ENCODE measurements around the gene XRCC6.

- TF ChIP-seq KAT8 (CRISPR knock-in tag; IDR thresholded peaks at IDR 0.05): peak; percentile 95
- no peak for TF ChIP-seq ATF3 (CRISPR knock-in tag; IDR thresholded peaks at IDR 0.05)
- TF ChIP-seq DPF2 (CRISPR knock-in tag; IDR thresholded peaks at IDR 0.05; ENCODE audit: borderline replicate concordance, low read depth): no peak
Measured at GRCh38 chr22:41688365-41689211, 67.5 kb downstream of the XRCC6 start, which contains the start of gene SNU13.
